GM12878 (cell line): ENCODE measurements around the gene TSC2. TPM values are rescaled to one million over a fixed set of nuclear protein-coding genes. Genes with fewer than 3 reads are reported as not detected.

Source experiments
- BMI1 ChIP-seq: fragments of 450-650 bp; IDR thresholded peaks from 2 replicates; pipeline ENCODE4 v1.6.1; 2016; ENCODE audit warnings: mild to moderate bottlenecking, moderate library complexity, borderline replicate concordance
- CBX5 ChIP-seq: sonication (generic); IDR thresholded peaks from 2 replicates; pipeline ENCODE4 v1.6.1; 2016; ENCODE audit warnings: low read depth, moderate library complexity, mild to moderate bottlenecking, inconsistent platforms
- CEBPB ChIP-seq, 2 experiments: fragments of 150-350 bp in 1 of 2; IDR thresholded peaks; 2 replicates each; pipeline ENCODE4 v1.6.1; 2012 to 2014; ENCODE audit warnings: low read depth in 2 of 2, low read length in 2 of 2, borderline replicate concordance in 1 of 2, inconsistent platforms in 1 of 2
- CHD4 ChIP-seq: fragments of 200-600 bp; sonication (generic); IDR thresholded peaks from 2 replicates; pipeline ENCODE4 v1.6.1; 2016; ENCODE audit warnings: mild to moderate bottlenecking
- CREB1 ChIP-seq: IDR thresholded peaks from 2 replicates; pipeline ENCODE4 v1.6.1; 2012; ENCODE audit warnings: low read depth, mild to moderate bottlenecking, inconsistent platforms
- CTCF ChIP-seq, 3 experiments: IDR thresholded peaks in 2 of 3; conservative IDR thresholded peaks in 1 of 3; 2 replicates each; pipeline ENCODE4 v1.5.1; 2011; ENCODE audit warnings: low read depth in 3 of 3, low read length in 3 of 3, mild to moderate bottlenecking in 3 of 3, control low read depth in 2 of 3, moderate library complexity in 2 of 3, inconsistent platforms in 1 of 3, mixed read lengths in 1 of 3; ENCODE audit not compliant: control insufficient read depth in 2 of 3, insufficient read depth in 1 of 3; ENCODE audit errors: extremely low read depth in 1 of 3
- E2F4 ChIP-seq: IDR thresholded peaks from 2 replicates; pipeline ENCODE4 v1.6.1; 2012; ENCODE audit warnings: low read depth, low read length, improper control_type of control experiment
- E2F8 ChIP-seq: fragments of 450-650 bp; IDR thresholded peaks from 2 replicates; pipeline ENCODE4 v1.6.1; 2018; ENCODE audit warnings: mild to moderate bottlenecking, low read depth, moderate library complexity; ENCODE audit not compliant: partially characterized antibody
- FOXK2 ChIP-seq: fragments of 450-650 bp; IDR thresholded peaks from 2 replicates; pipeline ENCODE4 v1.6.1; 2017; ENCODE audit warnings: mild to moderate bottlenecking, moderate library complexity
- HCFC1 ChIP-seq: fragments of 150-350 bp; IDR thresholded peaks from 2 replicates; pipeline ENCODE4 v1.6.1; 2014; ENCODE audit warnings: low read length
- HDAC6 ChIP-seq: fragments of 200-600 bp; sonication (generic); IDR thresholded peaks from one replicate; pipeline ENCODE4 v1.8.0; 2017; ENCODE audit warnings: antibody characterized with exemption; ENCODE audit not compliant: unreplicated experiment
- MYC ChIP-seq: IDR thresholded peaks from 2 replicates; pipeline ENCODE4 v1.6.1; 2011; ENCODE audit warnings: mild to moderate bottlenecking, low read length, moderate library complexity, inconsistent platforms; ENCODE audit not compliant: insufficient read depth, insufficient replicate concordance, insufficient read length, severe bottlenecking
- NFIC ChIP-seq: IDR thresholded peaks from 2 replicates; pipeline ENCODE4 v1.6.1; 2012; ENCODE audit warnings: low read depth, mild to moderate bottlenecking, inconsistent platforms, low read length, moderate library complexity
- NFXL1 ChIP-seq: fragments of 450-650 bp; IDR thresholded peaks from 2 replicates; pipeline ENCODE4 v1.6.1; 2017; ENCODE audit warnings: antibody characterized with exemption, mild to moderate bottlenecking, borderline replicate concordance
- PAX5 ChIP-seq: IDR thresholded peaks from 2 replicates; pipeline ENCODE4 v1.6.1; 2011; ENCODE audit warnings: low read depth, low read length, borderline replicate concordance
- PML ChIP-seq: IDR thresholded peaks from 2 replicates; pipeline ENCODE4 v1.6.1; 2012; ENCODE audit warnings: low read length, inconsistent platforms
- POLR2AphosphoS5 ChIP-seq: IDR thresholded peaks from 2 replicates; pipeline ENCODE4 v1.6.1; 2011; ENCODE audit warnings: mild to moderate bottlenecking, low read length, inconsistent platforms
- RCOR1 ChIP-seq: conservative IDR thresholded peaks from 2 replicates; pipeline ENCODE4 v1.6.1; 2012; ENCODE audit warnings: low read depth, low read length, improper control_type of control experiment
- SKIL ChIP-seq: fragments of 450-650 bp; IDR thresholded peaks from 2 replicates; pipeline ENCODE4 v1.6.1; 2017; ENCODE audit warnings: mild to moderate bottlenecking, low read depth, inconsistent platforms; ENCODE audit not compliant: poor library complexity, severe bottlenecking
- SMAD5 ChIP-seq: IDR thresholded peaks from 2 replicates; pipeline ENCODE4 v1.6.1; 2016; ENCODE audit warnings: antibody characterized with exemption, low read depth
- TAF1 ChIP-seq: IDR thresholded peaks from 2 replicates; pipeline ENCODE4 v1.6.1; 2011; ENCODE audit warnings: mild to moderate bottlenecking, low read depth, low read length, borderline replicate concordance
- ZNF384 ChIP-seq: IDR thresholded peaks from 2 replicates; pipeline ENCODE4 v1.6.1; 2012; ENCODE audit warnings: low read depth, mild to moderate bottlenecking, low read length, improper control_type of control experiment, borderline replicate concordance
- polyA plus RNA-seq, 11 experiments: library from polyadenylated mRNA; depleted of rRNA in 4 of 11; unstranded in 6 of 11; stranded (reverse) in 5 of 11; fragments of >200 nt; fragmentation: Nextera tagmentation in 4 of 11; fragmentation: Illumina TruSeq in 1 of 11; extraction: Ambion mirVana in 4 of 11; extraction: Trizol in 1 of 11; gene quantifications; 1 replicate in 1 of 11; 2 replicates in 10 of 11; pipeline versions ENCODE4 v1.2.1 to v1.2.3, GENCODE V29; 2011 to 2016; ENCODE audit warnings: inconsistent platforms in 2 of 11, missing spikeins in 2 of 11, low read depth in 1 of 11
- total RNA-seq, 4 experiments: library from RNA; depleted of rRNA in 3 of 4; stranded (reverse); fragments of >200 nt in 3 of 4; fragmentation: Illumina TruSeq in 1 of 4; extraction: Trizol in 1 of 4; gene quantifications; 2 replicates each; pipeline versions ENCODE4 v1.2.1 to v1.2.3, GENCODE V29; 2013 to 2021

The TSC2 gene
- total and polyA plus RNA-seq, 10 of the 15 experiments (the other 5 are each of a cell fraction or from before 2014, with no cell fraction given), result 1.6 to 77.0 (median 21.6) TPM

GRCh38 chr16:2009791-2010510 is 37.8 kb upstream of the TSC2 start, which contains the start of gene ZNF598 (continued):
- TF ChIP-seq E2F8, result no peak
- no peak for TF ChIP-seq CBX5
- TF ChIP-seq POLR2AphosphoS5, result peak; percentile 87
- TF ChIP-seq NFXL1, result no peak
- TF ChIP-seq ZNF384, result no peak
- TF ChIP-seq RCOR1, result no peak
- TF ChIP-seq CEBPB (IDR thresholded peaks at IDR 0.05; ENCODE audit: borderline replicate concordance in 1 of 2, low read depth in 2 of 2, low read length in 2 of 2), result no peak
- peak; percentile 47; the same call in 1 of the 2 replicates for TF ChIP-seq SMAD5
- no peak for TF ChIP-seq NFIC
- no peak for TF ChIP-seq FOXK2
- TF ChIP-seq TAF1, result peak; percentile 59; the same call in 1 of the 2 replicates
- peak; percentile 87 for TF ChIP-seq CREB1
- TF ChIP-seq MYC, result peak; percentile 81
- no peak for TF ChIP-seq CTCF (IDR thresholded peaks at IDR 0.05 in 2 of 3, conservative IDR thresholded peaks at IDR 0.05 in 1 of 3; ENCODE audit: control insufficient read depth in 2 of 3, extremely low read depth in 1 of 3, insufficient read depth in 1 of 3, low read depth in 3 of 3, low read length in 3 of 3)
- TF ChIP-seq HDAC6, result no peak
- no peak for TF ChIP-seq SKIL
- peak; percentile 76 for TF ChIP-seq HCFC1
- TF ChIP-seq E2F4, result no peak
- no peak for TF ChIP-seq CHD4
- TF ChIP-seq PML, result peak; percentile 80; the same call in 1 of the 2 replicates
- TF ChIP-seq BMI1, result no peak
- no peak for TF ChIP-seq PAX5
